ENCODE results near the gene DCDC2B. TPM values are rescaled to one million over a fixed set of nuclear protein-coding genes. Genes with fewer than 3 reads are reported as not detected.

DCDC2B gene
- total RNA-seq, 1 experiment from 2014 or later: not detected

GRCh38 chr1:32231843-32232432 is 23.0 kb downstream of the DCDC2B start:
- peak overlapping the region in 1 of 3 experiments; percentile 89; a peak in 1 of 7 replicates for H3K27ac Mint-ChIP-seq

More at GRCh38 chr1:32231843-32232432, 23.0 kb downstream of the DCDC2B start:
- H4K91ac ChIP-seq (ENCODE audit: insufficient read length, low read depth, low read length): no peak overlapping the region
- H3K9me3 ChIP-seq (ENCODE audit: control insufficient read depth, low read depth, low read length): no peaks in the 10 kb centered on the region
- Mint-ChIP-seq H3K4me1 (peaks cover 2 to 5% of the 10 kb centered on the region in 2 experiments; a peak in 3 of 4 replicates), H3K9me3 (no peaks in the 10 kb centered on the region), H3K36me3 (ENCODE audit: insufficient read depth in 1 of 3, low read depth in 3 of 3) (peaks cover 27 to 72% (median 39%) of the 10 kb centered on the region in 3 experiments), H3K4me3 (no peak overlapping the region), H3K27me3 (ENCODE audit: low read depth) (no peaks in the 10 kb centered on the region)
- no peak overlapping the region for H2BK15ac ChIP-seq (ENCODE audit: low read depth, low read length)
- no peak overlapping the region for H3K18ac ChIP-seq (ENCODE audit: insufficient read length, low read depth, low read length)
- H3K27ac ChIP-seq (ENCODE audit: insufficient read length, low read depth, low read length): no peak overlapping the region
- no peak for TF ChIP-seq CTCF (conservative IDR thresholded peaks at IDR 0.05)
- H2BK12ac ChIP-seq (ENCODE audit: insufficient read length, low read depth, low read length): no peak overlapping the region
- H4K20me1 ChIP-seq (ENCODE audit: control insufficient read depth, insufficient read depth, insufficient read length): no peaks in the 10 kb centered on the region
- H3K23ac ChIP-seq (ENCODE audit: insufficient read length, low read depth, low read length): no peak overlapping the region
- no peak overlapping the region for H3K4ac ChIP-seq (ENCODE audit: low read depth, low read length)
- H2AK5ac ChIP-seq (ENCODE audit: insufficient read length, low read length): no peak overlapping the region
- H3K4me1 ChIP-seq (ENCODE audit: insufficient read depth, low read length): no peaks in the 10 kb centered on the region
- WGBS (ENCODE audit: extremely low coverage, insufficient read length, low lambda C conversion rate): no CpG with 5 or more reads among the region's 5 CpGs
- H2BK20ac ChIP-seq (ENCODE audit: low read depth, low read length, poor library complexity, severe bottlenecking): no peak overlapping the region
- no peaks in the 10 kb centered on the region for H3K27me3 ChIP-seq (ENCODE audit: insufficient read depth, low read length)
- no peak overlapping the region for H3K14ac ChIP-seq (ENCODE audit: insufficient read depth, low read length)
- H3K79me1 ChIP-seq (ENCODE audit: insufficient read depth, low read depth, low read length, poor library complexity, severe bottlenecking): no peaks in the 10 kb centered on the region
- H3T11ph ChIP-seq (ENCODE audit: low read length): no peak overlapping the region
- no peak overlapping the region for H2BK5ac ChIP-seq (ENCODE audit: insufficient read length, low read length)
- H3K4me2 ChIP-seq (ENCODE audit: insufficient read depth, insufficient read length, low read length): no peak overlapping the region
- H4K8ac ChIP-seq (replicated peaks; ENCODE audit: insufficient read length, low read depth, low read length): no peak overlapping the region
- H3K9ac ChIP-seq (ENCODE audit: extremely low read depth, insufficient read length, low read length): no peak overlapping the region
- H3K56ac ChIP-seq (ENCODE audit: insufficient read length, low read depth, low read length): no peak overlapping the region
- H4K5ac ChIP-seq (ENCODE audit: insufficient read length, low read depth, low read length): no peak overlapping the region
- H2AFZ ChIP-seq (ENCODE audit: low read length): no peak overlapping the region
- H3K23me2 ChIP-seq (ENCODE audit: insufficient read length, low read depth, low read length, poor library complexity, severe bottlenecking): no peaks in the 10 kb centered on the region
- H2BK120ac ChIP-seq (ENCODE audit: low read depth, low read length, poor library complexity, severe bottlenecking): no peak overlapping the region
- H3K79me2 ChIP-seq (ENCODE audit: insufficient read depth, low read length): no peaks in the 10 kb centered on the region
- no peak for DNase-seq
